Lower leg skin (tissue), 3 donors: ENCODE data around the gene MIEN1.

Experiments used
- POLR2A ChIP-seq, 2 donors: fragments of 450-650 bp; IDR thresholded peaks; one replicate each; pipeline ENCODE4 v1.6.1; 2016 to 2017; ENCODE audit warnings: antibody characterized with exemption in 2 of 2, mild to moderate bottlenecking in 1 of 2, moderate library complexity in 1 of 2
- TF ChIP-seq, protein P1 (sequence below), 3 donors: fragments of 450-650 bp; IDR thresholded peaks; one replicate each; pipeline ENCODE4 v1.5.1; 2016; ENCODE audit warnings: antibody characterized with exemption in 3 of 3, mild to moderate bottlenecking in 3 of 3, moderate library complexity in 2 of 3

DNA sequence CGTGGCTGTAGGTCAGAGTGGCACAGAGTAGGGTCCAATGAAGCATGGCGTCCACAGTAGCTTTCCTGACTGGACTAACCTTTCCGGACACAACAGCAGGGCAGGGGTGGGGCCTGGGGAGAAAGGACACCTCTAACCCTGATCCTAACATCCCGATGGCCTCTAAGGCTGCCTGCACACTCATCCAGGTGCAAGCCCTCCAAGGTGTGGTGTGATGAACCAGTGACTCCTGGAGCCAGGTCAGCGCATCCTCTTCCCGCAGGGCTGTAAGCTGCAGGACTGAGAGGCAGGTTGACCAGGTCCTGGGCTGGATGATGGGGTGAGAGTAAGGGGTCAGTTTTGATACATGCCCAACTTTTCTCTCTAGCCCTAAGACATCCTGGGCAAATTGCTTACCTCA lies 33.6 kb downstream of the MIEN1 start:
- TF ChIP-seq, protein P1, sequence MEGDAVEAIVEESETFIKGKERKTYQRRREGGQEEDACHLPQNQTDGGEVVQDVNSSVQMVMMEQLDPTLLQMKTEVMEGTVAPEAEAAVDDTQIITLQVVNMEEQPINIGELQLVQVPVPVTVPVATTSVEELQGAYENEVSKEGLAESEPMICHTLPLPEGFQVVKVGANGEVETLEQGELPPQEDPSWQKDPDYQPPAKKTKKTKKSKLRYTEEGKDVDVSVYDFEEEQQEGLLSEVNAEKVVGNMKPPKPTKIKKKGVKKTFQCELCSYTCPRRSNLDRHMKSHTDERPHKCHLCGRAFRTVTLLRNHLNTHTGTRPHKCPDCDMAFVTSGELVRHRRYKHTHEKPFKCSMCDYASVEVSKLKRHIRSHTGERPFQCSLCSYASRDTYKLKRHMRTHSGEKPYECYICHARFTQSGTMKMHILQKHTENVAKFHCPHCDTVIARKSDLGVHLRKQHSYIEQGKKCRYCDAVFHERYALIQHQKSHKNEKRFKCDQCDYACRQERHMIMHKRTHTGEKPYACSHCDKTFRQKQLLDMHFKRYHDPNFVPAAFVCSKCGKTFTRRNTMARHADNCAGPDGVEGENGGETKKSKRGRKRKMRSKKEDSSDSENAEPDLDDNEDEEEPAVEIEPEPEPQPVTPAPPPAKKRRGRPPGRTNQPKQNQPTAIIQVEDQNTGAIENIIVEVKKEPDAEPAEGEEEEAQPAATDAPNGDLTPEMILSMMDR (IDR thresholded peaks at IDR 0.05): no peak
- no peak for TF ChIP-seq POLR2A (IDR thresholded peaks at IDR 0.05)
